Stimulated activated CD4-positive, alpha-beta T cell treated with anti-CD3 and anti-CD28 coated beads, Interleukin-2, amount 100 ng/mL, for 48 hours (primary cell): ENCODE measurements around the gene CLOCK.

Source experiments
- DNase-seq, 2 donors: peaks; one replicate each; pipeline ENCODE4 v3.0.0-alpha.2; 2020

CLOCK gene

GRCh38 chr4:55410431-55410830 lies 136.3 kb downstream of the CLOCK start:
- DNase-seq, result no peak

DNA sequence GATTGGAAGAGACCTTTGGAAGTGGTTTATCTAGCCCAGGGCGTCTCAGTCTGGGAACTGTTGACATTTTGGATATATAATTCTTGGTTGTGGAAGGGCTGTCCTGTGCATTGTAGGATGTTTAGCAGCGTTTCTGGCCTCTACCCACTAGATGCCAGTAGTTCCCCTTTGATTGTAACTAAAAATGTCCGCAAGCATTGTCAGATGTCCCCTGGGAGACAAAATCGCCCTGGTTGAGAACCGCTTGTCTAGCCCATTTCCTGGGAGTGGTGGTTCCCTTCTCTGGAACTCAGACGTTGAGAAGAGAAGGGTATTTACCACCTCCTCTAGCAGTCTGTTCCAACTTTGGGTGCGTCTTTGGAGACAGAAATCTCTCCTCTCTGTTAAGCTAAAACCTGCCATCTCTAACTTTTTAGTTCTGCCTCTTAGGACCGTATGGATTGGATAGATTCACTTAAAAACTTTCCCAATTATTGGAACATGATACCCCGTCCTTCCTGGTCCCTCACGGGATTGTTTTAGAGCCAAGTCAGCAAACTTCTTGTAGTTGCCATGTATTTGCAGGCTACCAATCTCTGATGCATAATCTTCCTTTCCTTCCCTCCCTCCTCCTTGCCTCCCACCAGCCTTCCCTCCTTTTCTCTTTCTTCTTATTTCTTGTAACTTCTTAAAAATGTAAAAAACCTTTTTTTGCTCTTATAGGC lies 137.1 kb downstream of the CLOCK start:
- no peak for DNase-seq

DNA sequence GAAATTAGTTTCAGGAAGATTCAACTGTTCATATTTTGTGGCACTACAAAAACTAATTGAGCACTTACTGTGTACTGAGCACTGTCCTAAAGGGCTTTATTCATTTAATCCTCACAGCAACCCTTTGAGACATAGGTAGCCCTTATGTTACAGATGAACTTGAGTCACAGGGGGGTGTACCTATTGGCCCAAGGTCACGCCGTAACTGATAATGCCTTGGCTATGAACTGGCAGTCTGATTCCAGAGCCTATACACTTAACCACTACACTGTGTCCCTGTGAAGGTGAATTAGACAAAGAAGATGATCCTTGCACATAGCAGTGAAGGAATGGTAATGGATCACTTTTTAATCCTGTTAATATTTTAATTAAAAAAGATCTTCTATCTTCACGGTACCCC lies 138.9 kb downstream of the CLOCK start:
- no peak for DNase-seq

GRCh38 chr4:55407119-55407518 lies 139.6 kb downstream of the CLOCK start:
- DNase-seq, result no peak

- no peak for DNase-seq
Observed at GRCh38 chr4:55406545-55406944, 140.2 kb downstream of the CLOCK start.

DNA sequence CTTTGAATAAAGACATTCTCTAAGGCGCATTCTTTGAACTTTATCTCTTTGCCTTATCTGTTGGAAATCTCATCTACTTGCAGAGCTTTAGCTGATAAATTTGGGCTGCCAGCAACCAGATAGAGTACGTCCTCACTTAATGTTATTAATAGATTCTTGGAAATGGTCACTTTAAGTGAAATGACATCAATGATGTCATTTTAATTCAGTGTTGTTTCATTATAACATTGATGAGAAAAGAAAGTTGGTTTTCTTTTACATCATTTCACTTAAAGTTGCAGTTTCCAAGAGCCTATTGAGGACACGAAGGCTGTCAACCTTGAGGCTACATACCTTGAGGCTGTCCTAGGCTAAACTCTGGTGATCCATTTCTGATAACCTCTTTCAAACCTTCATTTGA lies 141.6 kb downstream of the CLOCK start:
- no peak for DNase-seq

DNA sequence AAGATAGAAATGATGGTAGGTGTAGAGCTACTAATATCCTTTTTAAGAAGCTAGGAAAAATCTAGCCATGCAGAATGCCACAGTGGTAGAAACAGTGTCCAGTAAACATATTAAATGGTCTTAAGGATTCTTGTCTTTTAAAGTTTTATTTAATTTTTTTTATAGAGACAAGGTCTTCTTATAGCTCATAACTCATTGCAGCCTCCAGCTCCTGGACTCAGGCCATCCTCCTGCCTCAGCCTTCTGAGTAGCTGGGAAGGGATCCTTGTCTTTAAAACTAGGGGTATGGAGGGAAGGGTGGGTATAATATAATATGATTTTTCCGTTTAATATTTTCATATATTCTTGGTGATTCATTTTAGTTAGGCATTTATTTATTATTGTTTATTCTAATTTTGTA lies 147.1 kb downstream of the CLOCK start:
- no peak for DNase-seq

DNA sequence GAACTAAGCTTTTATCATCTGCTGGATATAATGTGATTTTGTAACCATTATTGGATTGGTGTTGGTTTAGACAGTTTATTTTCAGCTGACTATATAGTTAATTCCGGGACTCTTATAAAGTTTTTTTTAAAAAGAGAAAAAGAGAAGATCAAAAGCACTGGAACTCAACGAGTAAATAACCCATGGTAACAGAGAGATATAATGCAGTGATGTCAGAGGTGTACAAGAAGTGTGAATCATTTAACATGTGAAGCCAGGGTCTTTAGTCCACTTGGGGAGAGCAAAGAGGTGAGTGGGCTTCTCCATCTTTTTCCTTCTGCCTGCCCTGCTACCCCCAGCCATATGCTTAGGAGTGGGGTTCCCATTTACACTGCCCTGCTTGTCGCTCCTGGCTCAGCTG lies 147.7 kb downstream of the CLOCK start:
- DNase-seq, result no peak

- DNase-seq, result no peak
Observed at GRCh38 chr4:55398461-55398860, 148.2 kb downstream of the CLOCK start.

DNA sequence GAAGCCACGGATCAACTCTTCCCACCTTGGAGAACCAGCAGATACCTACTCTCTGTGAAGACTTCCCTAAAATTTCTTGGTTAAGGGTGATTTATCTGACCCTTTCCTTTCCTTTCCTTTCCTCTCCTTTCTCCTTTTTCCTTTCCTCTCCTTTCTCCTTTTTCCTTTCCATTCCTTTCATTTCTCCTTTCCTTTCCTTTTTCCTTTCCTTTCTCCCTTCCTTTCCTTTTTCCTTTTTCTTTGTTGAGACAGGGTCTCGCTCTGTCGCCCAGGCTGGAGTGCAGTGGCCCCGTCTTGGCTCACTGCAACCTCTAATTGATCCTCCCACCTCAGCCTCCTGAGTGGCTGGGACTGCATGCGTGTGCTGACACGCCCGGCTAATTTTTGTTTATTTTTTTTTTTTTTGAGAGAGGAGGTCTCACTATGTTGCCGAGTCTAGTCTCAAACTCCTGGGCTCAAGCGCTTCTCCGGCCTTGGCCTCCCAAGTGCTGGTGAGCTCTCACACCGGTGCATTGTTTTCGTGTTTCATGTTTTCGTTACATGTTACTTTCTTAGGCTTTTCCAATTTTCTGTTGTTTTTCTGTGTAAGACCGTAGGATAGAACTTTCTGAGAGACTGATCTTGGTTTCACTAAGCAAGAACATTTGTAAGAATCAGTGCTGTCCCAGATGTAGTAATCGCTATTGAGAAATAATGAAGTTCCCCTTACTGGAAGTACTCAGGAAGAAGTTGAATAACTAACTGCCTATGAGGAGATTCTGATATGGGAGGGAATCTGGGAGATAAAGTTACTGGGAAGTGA lies 149.0 kb downstream of the CLOCK start:
- DNase-seq, result no peak

DNA sequence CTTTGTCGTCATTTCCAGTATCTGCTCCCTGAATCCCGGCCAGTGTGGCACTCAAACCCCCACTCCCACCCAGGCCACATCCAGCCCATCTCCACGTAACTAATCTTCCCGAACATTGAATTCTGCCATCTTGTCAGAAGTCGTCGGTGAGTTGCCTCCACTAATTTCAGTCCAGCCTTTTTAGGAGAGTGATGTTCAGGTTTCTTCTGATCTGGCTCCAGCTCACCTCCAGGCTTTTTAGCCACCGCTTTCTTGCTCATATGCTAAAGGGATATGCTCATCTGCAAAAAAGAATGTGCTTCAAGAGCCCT lies 149.6 kb downstream of the CLOCK start:
- no peak for DNase-seq

DNA sequence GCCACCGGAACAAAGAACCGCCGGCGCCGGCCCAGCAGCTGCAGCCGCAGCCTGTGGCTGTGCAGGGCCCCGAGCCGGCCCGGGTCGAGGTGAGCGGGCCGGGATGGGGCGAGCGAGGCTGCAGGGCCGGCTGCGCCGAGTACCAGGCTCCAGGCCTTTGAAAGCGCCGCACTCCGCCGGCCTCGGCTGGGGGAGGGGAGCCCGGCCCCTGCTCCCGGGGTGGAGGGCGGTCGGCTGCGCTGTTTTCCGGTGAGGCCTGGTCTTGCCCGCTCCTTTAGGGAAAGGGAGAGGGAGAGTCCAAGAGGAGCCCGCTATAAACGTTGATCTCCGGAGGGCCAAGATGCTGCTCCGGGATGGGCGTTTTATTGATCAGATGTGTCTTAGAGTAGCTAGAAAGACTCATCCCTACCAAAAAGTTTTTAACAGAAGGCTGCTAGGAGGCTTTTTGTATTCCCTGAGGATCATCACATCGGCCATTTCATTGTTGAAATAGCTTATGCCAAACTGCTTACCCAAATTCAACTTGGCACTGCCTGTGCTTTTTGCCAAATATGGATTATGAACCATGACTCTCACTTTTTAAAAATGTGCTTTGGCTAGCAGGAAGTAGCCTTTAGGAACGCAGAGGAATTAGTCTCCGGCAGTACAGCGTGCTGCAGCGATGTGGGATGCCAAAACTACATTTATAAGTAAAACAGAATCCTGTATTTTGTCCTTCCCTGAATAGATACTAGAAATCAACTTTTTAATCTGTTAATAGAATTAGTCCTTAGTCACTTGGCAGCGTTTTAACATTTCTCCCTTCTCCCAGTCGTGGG lies 150.2 kb downstream of the CLOCK start:
- DNase-seq, result peak in 1 of 2 donors; percentile 28

DNA sequence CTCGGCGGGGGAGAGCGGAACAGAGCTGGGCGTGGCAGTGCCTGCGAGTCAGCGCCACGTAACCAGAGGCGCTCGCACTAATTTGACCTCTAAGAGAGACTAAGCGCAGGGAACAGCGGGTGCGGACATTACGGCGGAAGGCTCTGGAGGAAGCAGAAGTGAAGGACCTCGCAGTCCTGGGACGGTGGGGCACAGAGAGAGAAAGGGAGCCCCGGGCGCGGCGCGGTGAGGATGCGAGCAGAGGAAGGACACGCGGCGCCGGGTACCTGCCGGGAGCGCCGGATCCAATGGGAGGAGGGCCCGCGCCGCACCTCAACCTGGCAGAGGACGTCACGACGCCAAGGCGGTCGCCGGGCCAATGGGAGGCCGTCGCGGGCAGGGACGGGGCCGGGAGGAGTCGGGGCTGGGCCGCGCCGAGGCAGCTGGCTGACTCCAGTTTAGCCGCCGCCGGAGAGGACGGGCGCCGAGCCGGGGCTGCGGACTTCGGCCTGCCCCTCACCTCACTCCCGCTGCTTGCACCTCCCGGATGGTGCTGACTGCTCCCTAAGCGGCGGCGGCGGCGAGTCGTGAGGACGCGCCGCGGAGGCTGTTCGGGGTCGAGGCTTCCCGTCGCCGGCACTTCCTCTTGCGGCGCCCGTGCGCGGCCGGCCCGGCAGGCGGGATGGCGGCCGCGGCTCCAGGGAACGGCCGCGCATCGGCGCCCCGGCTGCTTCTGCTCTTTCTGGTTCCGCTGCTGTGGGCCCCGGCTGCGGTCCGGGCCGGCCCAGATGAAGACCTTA lies 151.0 kb downstream of the CLOCK start, which contains the start of gene TMEM165:
TMEM165 (plus strand) TSS at position 429 of the 779 bp plus-strand sequence; CDS start at position 662, 233 bp downstream.
- peak; percentile 85 to 87 for DNase-seq

GRCh38 chr4:55395218-55395528 lies 151.5 kb downstream of the CLOCK start:
- DNase-seq, result no peak

DNA sequence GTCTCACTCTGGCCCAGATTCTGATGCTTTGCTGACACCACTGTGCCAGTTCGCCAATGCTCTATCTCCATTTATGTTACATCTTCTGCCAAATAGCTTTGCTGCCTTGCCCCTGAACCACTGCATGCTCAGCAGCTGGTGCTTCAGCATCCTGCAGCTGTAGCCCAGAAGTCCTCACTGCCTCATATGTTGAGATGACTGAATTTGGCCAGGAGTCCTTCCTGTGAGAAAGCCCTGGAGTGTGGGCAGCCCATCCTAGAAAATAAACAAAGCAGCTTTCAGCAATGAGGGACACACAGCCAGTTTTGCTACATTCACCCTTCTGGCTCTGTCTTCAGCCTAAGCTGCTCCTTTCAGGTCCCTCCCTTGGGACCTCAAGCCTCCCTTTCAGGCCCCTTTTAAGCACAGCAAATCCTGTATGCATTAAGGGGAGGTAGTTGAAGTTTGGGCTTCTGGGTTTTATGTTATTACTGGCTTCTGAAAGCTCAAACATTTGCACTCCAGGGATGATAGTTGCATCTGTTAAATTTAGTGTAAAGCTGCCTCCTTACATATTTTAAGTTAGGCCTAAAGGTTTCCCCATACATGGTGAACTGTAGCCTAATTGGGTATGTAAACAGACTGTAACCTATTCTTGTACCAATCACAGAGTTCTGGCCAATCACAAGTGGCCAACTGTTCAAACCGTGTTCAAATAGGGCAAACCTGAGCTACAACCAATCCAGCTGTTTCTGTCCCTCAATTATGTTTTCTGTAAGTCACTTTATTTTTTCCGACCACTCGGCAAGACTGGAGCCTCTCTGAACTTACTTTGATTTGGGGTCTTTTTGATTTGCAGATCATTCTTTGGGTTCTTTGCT lies 153.0 kb downstream of the CLOCK start:
- DNase-seq, result no peak

DNA sequence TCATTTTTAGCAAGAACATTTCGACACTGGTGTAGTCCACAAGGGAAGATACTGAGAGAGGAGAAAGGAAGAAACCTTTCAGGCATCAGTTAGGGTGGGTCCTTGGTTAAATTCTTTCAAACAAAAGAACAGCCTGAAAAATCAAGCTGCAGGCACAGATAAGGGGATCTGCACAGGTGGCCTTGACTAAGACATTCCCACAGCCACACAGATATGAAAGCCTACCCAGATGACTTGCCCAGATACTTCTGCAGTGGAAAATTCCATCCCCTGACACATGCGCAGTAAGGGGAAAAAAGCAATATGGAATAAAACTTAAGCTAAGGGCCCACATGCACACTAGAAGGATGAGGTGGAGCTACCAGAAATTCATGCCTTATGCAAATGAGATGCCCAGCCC lies 159.9 kb downstream of the CLOCK start:
- no peak for DNase-seq

- no peak for DNase-seq
Observed at GRCh38 chr4:55386073-55386472, 160.6 kb downstream of the CLOCK start.

GRCh38 chr4:55385201-55385649 lies 161.5 kb downstream of the CLOCK start:
- DNase-seq, result no peak

- no peak for DNase-seq
Observed at GRCh38 chr4:55382488-55383003, 164.2 kb downstream of the CLOCK start.

DNA sequence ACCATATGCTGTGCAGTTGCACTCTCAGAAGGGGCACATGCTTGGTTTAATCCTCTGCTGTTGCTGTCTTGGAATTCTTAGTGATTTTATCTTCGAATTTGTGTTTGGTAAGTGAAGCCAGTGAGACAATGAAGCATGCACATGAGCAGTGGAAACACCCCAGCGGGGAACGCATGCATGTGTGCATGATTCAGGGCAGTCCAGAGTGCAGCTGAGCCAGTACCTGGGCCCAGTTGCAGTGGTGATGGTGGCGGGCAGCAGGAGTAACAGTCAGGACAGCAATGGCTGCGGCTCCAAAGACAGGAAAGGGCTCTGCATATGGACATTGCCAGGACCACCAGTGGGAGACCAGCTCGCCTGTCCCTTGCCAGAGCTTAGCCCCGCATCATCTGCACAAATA lies 165.2 kb downstream of the CLOCK start:
- DNase-seq, result no peak

- DNase-seq, result no peak
Observed at GRCh38 chr4:55380576-55380975, 166.1 kb downstream of the CLOCK start.
